Measurements from ENCODE around the gene DNAJC5. TPM values are rescaled to one million over a fixed set of nuclear protein-coding genes. Genes with fewer than 3 reads are reported as not detected.

DNAJC5 gene
- total and polyA plus RNA-seq, 2 of the 8 experiments (the other 6 are each of a cell fraction or from before 2014, with no cell fraction given) = 19.2 to 31.2 TPM

DNA sequence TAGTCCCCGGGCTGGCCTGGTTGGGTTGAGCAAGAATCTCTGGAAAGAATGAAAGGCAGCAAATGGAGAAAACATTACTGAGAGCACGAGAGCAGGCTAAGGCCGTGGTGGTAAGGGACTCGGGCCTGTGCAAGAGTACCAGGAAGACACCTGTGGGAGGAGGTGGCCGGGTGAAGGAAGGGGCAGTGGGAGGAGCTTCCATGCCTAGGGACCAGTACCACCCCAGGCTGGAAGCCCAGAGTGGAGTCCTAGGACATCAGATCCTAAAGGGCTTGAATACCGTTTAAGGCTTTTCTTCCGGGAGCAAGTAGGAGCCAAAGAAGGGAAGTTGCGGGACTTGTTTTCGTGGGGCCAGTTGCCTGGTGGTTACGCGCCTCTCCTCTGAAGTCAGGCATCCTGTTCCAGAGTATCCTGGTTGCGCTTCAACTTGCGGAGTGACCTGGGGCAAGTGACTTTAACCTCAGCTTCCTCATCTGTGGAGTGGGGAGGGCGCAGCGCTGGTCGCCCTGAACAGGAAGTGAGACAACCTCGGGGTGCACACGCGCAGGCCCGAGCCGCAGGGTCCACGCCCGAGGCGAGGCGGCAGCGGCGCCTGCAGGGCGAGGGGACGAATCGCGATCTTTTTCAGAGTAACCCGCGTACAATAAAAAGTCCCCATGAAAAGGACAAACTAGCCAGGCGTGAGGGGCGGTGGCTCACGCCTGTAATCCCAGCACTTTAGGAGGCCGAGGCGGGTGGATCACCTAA, 31.0 kb upstream of the DNAJC5 start (continued):
- TF ChIP-seq NRF1 (IDR thresholded peaks at IDR 0.05; ENCODE audit: low read depth, low read length) = peak; percentile 26; the same call in 1 of the 2 replicates
- 0 out of 4 replicates have a peak, but pooled peaks of 1 of the 2 experiments have one; percentile 27 for TF ChIP-seq HDAC2 (IDR thresholded peaks at IDR 0.05; ENCODE audit: borderline replicate concordance in 1 of 2, low read depth in 2 of 2, low read length in 2 of 2)
- TF ChIP-seq, protein P1, sequence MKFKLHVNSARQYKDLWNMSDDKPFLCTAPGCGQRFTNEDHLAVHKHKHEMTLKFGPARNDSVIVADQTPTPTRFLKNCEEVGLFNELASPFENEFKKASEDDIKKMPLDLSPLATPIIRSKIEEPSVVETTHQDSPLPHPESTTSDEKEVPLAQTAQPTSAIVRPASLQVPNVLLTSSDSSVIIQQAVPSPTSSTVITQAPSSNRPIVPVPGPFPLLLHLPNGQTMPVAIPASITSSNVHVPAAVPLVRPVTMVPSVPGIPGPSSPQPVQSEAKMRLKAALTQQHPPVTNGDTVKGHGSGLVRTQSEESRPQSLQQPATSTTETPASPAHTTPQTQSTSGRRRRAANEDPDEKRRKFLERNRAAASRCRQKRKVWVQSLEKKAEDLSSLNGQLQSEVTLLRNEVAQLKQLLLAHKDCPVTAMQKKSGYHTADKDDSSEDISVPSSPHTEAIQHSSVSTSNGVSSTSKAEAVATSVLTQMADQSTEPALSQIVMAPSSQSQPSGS (IDR thresholded peaks at IDR 0.05; ENCODE audit: low read length) = 0 out of 2 replicates have a peak, but pooled peaks have one; percentile 32
- TF ChIP-seq, protein P2, sequence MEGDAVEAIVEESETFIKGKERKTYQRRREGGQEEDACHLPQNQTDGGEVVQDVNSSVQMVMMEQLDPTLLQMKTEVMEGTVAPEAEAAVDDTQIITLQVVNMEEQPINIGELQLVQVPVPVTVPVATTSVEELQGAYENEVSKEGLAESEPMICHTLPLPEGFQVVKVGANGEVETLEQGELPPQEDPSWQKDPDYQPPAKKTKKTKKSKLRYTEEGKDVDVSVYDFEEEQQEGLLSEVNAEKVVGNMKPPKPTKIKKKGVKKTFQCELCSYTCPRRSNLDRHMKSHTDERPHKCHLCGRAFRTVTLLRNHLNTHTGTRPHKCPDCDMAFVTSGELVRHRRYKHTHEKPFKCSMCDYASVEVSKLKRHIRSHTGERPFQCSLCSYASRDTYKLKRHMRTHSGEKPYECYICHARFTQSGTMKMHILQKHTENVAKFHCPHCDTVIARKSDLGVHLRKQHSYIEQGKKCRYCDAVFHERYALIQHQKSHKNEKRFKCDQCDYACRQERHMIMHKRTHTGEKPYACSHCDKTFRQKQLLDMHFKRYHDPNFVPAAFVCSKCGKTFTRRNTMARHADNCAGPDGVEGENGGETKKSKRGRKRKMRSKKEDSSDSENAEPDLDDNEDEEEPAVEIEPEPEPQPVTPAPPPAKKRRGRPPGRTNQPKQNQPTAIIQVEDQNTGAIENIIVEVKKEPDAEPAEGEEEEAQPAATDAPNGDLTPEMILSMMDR (IDR thresholded peaks at IDR 0.05; ENCODE audit: control extremely low read depth in 1 of 3, insufficient read depth in 1 of 3, low read depth in 1 of 3, low read length in 3 of 3) = peak; percentile 72 to 74 (median 73)
- TF ChIP-seq TBP (IDR thresholded peaks at IDR 0.05; ENCODE audit: low read depth, low read length) = no peak
- no peak for TF ChIP-seq CTBP2 (IDR thresholded peaks at IDR 0.05; ENCODE audit: borderline replicate concordance, insufficient read depth, insufficient read length, low read length)
- peak; percentile 76; the same call in 1 of the 2 replicates for TF ChIP-seq GABPA (IDR thresholded peaks at IDR 0.05; ENCODE audit: borderline replicate concordance, insufficient read depth, low read length)
- TF ChIP-seq KDM4A (IDR thresholded peaks at IDR 0.05; ENCODE audit: low read depth, low read length, severe bottlenecking) = no peak

All from H1 (cell line).